GM12878 (cell line): Measurements from ENCODE around the gene PUDP.

Source experiments
- BCL11A ChIP-seq: IDR thresholded peaks from 2 replicates; pipeline ENCODE4 v1.6.1; 2011; ENCODE audit warnings: low read depth, low read length
- BHLHE40 ChIP-seq, 2 experiments: fragments of 450-650 bp in 1 of 2; IDR thresholded peaks; 2 replicates each; pipeline ENCODE4 v1.6.1; 2011 to 2017; ENCODE audit warnings: low read depth in 2 of 2, borderline replicate concordance in 1 of 2, improper control_type of control experiment in 1 of 2, low read length in 1 of 2, mild to moderate bottlenecking in 1 of 2
- EP300 ChIP-seq, 2 experiments: fragments of 150-350 bp in 1 of 2; IDR thresholded peaks; 2 replicates each; pipeline ENCODE4 v1.6.1; 2011 to 2012; ENCODE audit warnings: low read depth in 2 of 2, low read length in 2 of 2, borderline replicate concordance in 1 of 2, improper control_type of control experiment in 1 of 2, inconsistent platforms in 1 of 2; ENCODE audit not compliant: control insufficient read depth in 1 of 2
- PAX8 ChIP-seq: fragments of 450-650 bp; IDR thresholded peaks from 2 replicates; pipeline ENCODE4 v1.6.1; 2017; ENCODE audit warnings: mild to moderate bottlenecking, moderate library complexity
- POLR2AphosphoS5 ChIP-seq: IDR thresholded peaks from 2 replicates; pipeline ENCODE4 v1.6.1; 2011; ENCODE audit warnings: mild to moderate bottlenecking, low read length, inconsistent platforms
- SMC3 ChIP-seq: IDR thresholded peaks from 2 replicates; pipeline ENCODE4 v1.6.1; 2011; ENCODE audit warnings: low read length, improper control_type of control experiment, borderline replicate concordance

DNA sequence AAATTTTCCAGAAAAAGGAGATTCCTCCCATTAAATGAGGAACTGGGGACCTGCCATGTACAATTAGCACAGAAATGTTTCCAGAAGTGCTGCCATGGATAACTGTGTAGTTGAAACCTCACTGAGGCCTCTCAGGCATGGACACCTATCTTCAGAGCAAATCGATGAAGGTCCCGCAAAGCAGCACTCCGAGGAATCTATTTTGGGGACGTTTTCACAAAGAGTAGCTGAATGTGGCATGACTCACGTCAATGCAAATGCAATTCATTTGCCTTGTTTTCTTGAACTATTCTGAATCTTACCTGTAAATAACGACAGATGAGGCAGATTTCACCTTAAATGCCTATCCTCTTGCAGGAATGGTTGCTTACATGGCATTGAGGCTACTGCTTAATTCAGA lies 87.5 kb downstream of the PUDP start:
- TF ChIP-seq POLR2AphosphoS5 (no peak), BHLHE40 (IDR thresholded peaks at IDR 0.05; ENCODE audit: borderline replicate concordance in 1 of 2, low read depth in 2 of 2, low read length in 1 of 2) (no peak), EP300 (IDR thresholded peaks at IDR 0.05; ENCODE audit: borderline replicate concordance in 1 of 2, control insufficient read depth in 1 of 2, low read depth in 2 of 2, low read length in 2 of 2) (no peak), BCL11A (no peak), SMC3 (no peak), PAX8 (no peak)
